ENCODE measurements around the gene NUP88. TPM values are rescaled to one million over a fixed set of nuclear protein-coding genes. Genes with fewer than 3 reads are reported as not detected.

NUP88 gene
- total RNA-seq, 1 donor from 2014 or later: 187 TPM

GRCh38 chr17:5364696-5365095 is 54.8 kb downstream of the NUP88 start:
- Mint-ChIP-seq H3K4me3 (no peak overlapping the region), H3K27me3 (no peaks in the 10 kb centered on the region), H3K36me3 (ENCODE audit: low read depth) (peaks cover 84% of the 10 kb centered on the region), H3K9me3 (no peaks in the 10 kb centered on the region), H3K27ac (no peak overlapping the region), H3K4me1 (peaks cover 2% of the 10 kb centered on the region)
- POLR2A ChIA-PET: no interaction called here
- TF ChIP-seq CTCF (IDR thresholded peaks at IDR 0.05): no peak
- CTCF ChIA-PET: no interaction called here
- DNase-seq (no peak), ATAC-seq (ENCODE audit: low read depth) (no peak)
- intact Hi-C loops (cut with micrococcal nuclease): loop anchor here (5.0 to 10.0 kb wide), 2 partner anchors 38 to 170 kb away; partner anchors contain the start of gene ZNF594

GRCh38 chr17:5364156-5364555 is 55.3 kb downstream of the NUP88 start:
- DNase-seq (no peak), ATAC-seq (ENCODE audit: low read depth) (no peak)
- no peak for TF ChIP-seq CTCF (IDR thresholded peaks at IDR 0.05)
- no peak overlapping the region for H3K27ac Mint-ChIP-seq
- POLR2A ChIA-PET: no interaction called here
- CTCF ChIA-PET: no interaction called here
- intact Hi-C loops (cut with micrococcal nuclease): loop anchor here (10.0 kb wide), 1 partner anchor 169 kb away; the partner anchor contains the start of gene ZNF594
- H3K4me1 Mint-ChIP-seq: peaks cover 2% of the 10 kb centered on the region
- H3K4me3 Mint-ChIP-seq: no peak overlapping the region
- H3K27me3 Mint-ChIP-seq: no peaks in the 10 kb centered on the region
- H3K36me3 Mint-ChIP-seq (ENCODE audit: low read depth): peaks cover 83% of the 10 kb centered on the region
- H3K9me3 Mint-ChIP-seq: no peaks in the 10 kb centered on the region

GRCh38 chr17:5362162-5362811 is 57.2 kb downstream of the NUP88 start:
- intact Hi-C loops (cut with micrococcal nuclease): loop anchor here (10.0 kb wide), 1 partner anchor 167 kb away; the partner anchor contains the start of gene ZNF594
- Mint-ChIP-seq H3K9me3 (no peaks in the 10 kb centered on the region), H3K27me3 (no peaks in the 10 kb centered on the region), H3K4me1 (peaks cover 2% of the 10 kb centered on the region), H3K27ac (no peak overlapping the region), H3K36me3 (ENCODE audit: low read depth) (peaks cover 81% of the 10 kb centered on the region), H3K4me3 (no peak overlapping the region)
- TF ChIP-seq CTCF (IDR thresholded peaks at IDR 0.05): no peak
- ATAC-seq (ENCODE audit: low read depth): no peak
- POLR2A ChIA-PET: interaction anchor here (0.6 kb wide), 2 partner anchors 77 to 383 kb away, joined by 4 read pairs; no protein-coding TSS in a partner anchor
- CTCF ChIA-PET: no interaction called here
- DNase-seq: no peak

GRCh38 chr17:5361426-5361825 is 58.0 kb downstream of the NUP88 start:
- DNase-seq (no peak), ATAC-seq (ENCODE audit: low read depth) (no peak)
- Mint-ChIP-seq H3K9me3 (no peaks in the 10 kb centered on the region), H3K36me3 (ENCODE audit: low read depth) (peaks cover 88% of the 10 kb centered on the region), H3K4me1 (peaks cover 2% of the 10 kb centered on the region), H3K4me3 (no peak overlapping the region), H3K27me3 (no peaks in the 10 kb centered on the region), H3K27ac (no peak overlapping the region)
- ChIA-PET POLR2A (no interaction called here), CTCF (no interaction called here)
- TF ChIP-seq CTCF (IDR thresholded peaks at IDR 0.05): no peak
- intact Hi-C loops (cut with micrococcal nuclease): loop anchor here (10.0 kb wide), 1 partner anchor 167 kb away; the partner anchor contains the start of gene ZNF594

GRCh38 chr17:5355421-5356129 is 63.9 kb downstream of the NUP88 start:
- ATAC-seq (ENCODE audit: low read depth): no peak
- ChIA-PET POLR2A (no interaction called here), CTCF (no interaction called here)
- intact Hi-C loops (cut with micrococcal nuclease): no loop called here
- no peaks in the 10 kb centered on the region for H3K9me3 Mint-ChIP-seq
- H3K36me3 Mint-ChIP-seq (ENCODE audit: low read depth): peaks cover 87% of the 10 kb centered on the region
- no peaks in the 10 kb centered on the region for H3K4me1 Mint-ChIP-seq
- no peak for TF ChIP-seq CTCF (IDR thresholded peaks at IDR 0.05)
- H3K27me3 Mint-ChIP-seq: no peaks in the 10 kb centered on the region
- DNase-seq: no peak
- H3K27ac Mint-ChIP-seq: no peak overlapping the region
- no peak overlapping the region for H3K4me3 Mint-ChIP-seq

Data from activated B cell treated with CpG ODN at 0.5 μM for 24 hours (primary cell).